HG03095 (cell line): ENCODE data around the gene SOCS6.
"Not testable (repeated sequence)": the region's sequence is repeated elsewhere in the genome, so short reads cannot be mapped to it uniquely, and the experiment has no call there.

Experiments
- ATAC-seq: cut with Tn5 transposase; IDR thresholded peaks from one replicate; pipeline ENCODE4 v1.9.1; 2021; ENCODE audit warnings: moderate library complexity; ENCODE audit not compliant: unreplicated experiment

The SOCS6 gene

GRCh38 chr18:70321616-70322015 lies 32.8 kb downstream of the SOCS6 start:
- ATAC-seq: no peak

- no peak for ATAC-seq
These were observed 33.5 kb downstream of the SOCS6 start for GRCh38 chr18:70322385-70322784.

GRCh38 chr18:70322928-70323327 lies 34.1 kb downstream of the SOCS6 start:
- no peak for ATAC-seq

GRCh38 chr18:70324897-70325296 lies 36.1 kb downstream of the SOCS6 start:
- no peak for ATAC-seq

GRCh38 chr18:70326255-70326654 lies 37.4 kb downstream of the SOCS6 start:
- no peak for ATAC-seq

- no peak for ATAC-seq
These were observed 39.3 kb downstream of the SOCS6 start for GRCh38 chr18:70328169-70328568.

- no peak for ATAC-seq
These were observed 40.2 kb downstream of the SOCS6 start for GRCh38 chr18:70329071-70329470.

GRCh38 chr18:70330887-70331286 lies 42.0 kb downstream of the SOCS6 start:
- no peak for ATAC-seq

GRCh38 chr18:70331456-70332097 lies 42.7 kb downstream of the SOCS6 start:
- ATAC-seq: no peak

- no peak for ATAC-seq
These were observed 43.8 kb downstream of the SOCS6 start for GRCh38 chr18:70332694-70333093.

- ATAC-seq: no peak
These were observed 44.5 kb downstream of the SOCS6 start for GRCh38 chr18:70333316-70333715.

GRCh38 chr18:70333757-70334156 lies 44.9 kb downstream of the SOCS6 start:
- ATAC-seq: no peak

GRCh38 chr18:70334264-70334663 lies 45.4 kb downstream of the SOCS6 start:
- ATAC-seq: no peak

- ATAC-seq: no peak
These were observed 46.0 kb downstream of the SOCS6 start for GRCh38 chr18:70334728-70335329.

GRCh38 chr18:70335892-70336726 lies 47.3 kb downstream of the SOCS6 start:
- no peak for ATAC-seq

- ATAC-seq: no peak
These were observed 48.5 kb downstream of the SOCS6 start for GRCh38 chr18:70337139-70337972.

- no peak for ATAC-seq
These were observed 50.0 kb downstream of the SOCS6 start for GRCh38 chr18:70338890-70339289.

- ATAC-seq: no peak
These were observed 51.1 kb downstream of the SOCS6 start for GRCh38 chr18:70339915-70340314.

GRCh38 chr18:70348481-70348880 lies 59.6 kb downstream of the SOCS6 start:
- ATAC-seq: not testable (repeated sequence)

- no peak for ATAC-seq
These were observed 60.5 kb downstream of the SOCS6 start for GRCh38 chr18:70349316-70349715.

GRCh38 chr18:70354080-70354479 lies 65.2 kb downstream of the SOCS6 start:
- ATAC-seq: no peak
